Lower lobe of right lung (tissue), 2 donors: ENCODE data around the gene CSRP3. TPM values are rescaled to one million over a fixed set of nuclear protein-coding genes. Genes with fewer than 3 reads are reported as not detected.
A peak's percentile ranks its signal among the peaks of the same experiment; 100 is the strongest.

Experiments
- ATAC-seq, 2 donors: fragments of 200-7000 bp; cut with Tn5 transposase; one replicate each; pipeline ENCODE4 v1.9.1; 2020 to 2022; ENCODE audit warnings: mild to moderate bottlenecking in 2 of 2, moderate library complexity in 2 of 2
- DNase-seq: peaks from one replicate; pipeline ENCODE4 v3.0.0-alpha.2; 2020
- H3K27ac ChIP-seq: fragments of 200-600 bp; one replicate; pipeline ENCODE4 v1.8.0; 2022
- H3K27me3 ChIP-seq: fragments of 200-600 bp; one replicate; pipeline ENCODE4 v1.8.0; 2022; ENCODE audit warnings: low read depth
- H3K36me3 ChIP-seq: fragments of 200-600 bp; one replicate; pipeline ENCODE4 v1.8.0; 2022; ENCODE audit warnings: mild to moderate bottlenecking
- H3K4me1 ChIP-seq: fragments of 200-600 bp; one replicate; pipeline ENCODE4 v1.8.0; 2022
- H3K4me3 ChIP-seq: fragments of 200-600 bp; one replicate; pipeline ENCODE4 v1.8.0; 2022; ENCODE audit warnings: mild to moderate bottlenecking
- H3K9me3 ChIP-seq: fragments of 200-600 bp; one replicate; pipeline ENCODE4 v1.8.0; 2022
- CTCF ChIP-seq: fragments of 200-600 bp; IDR thresholded peaks from one replicate; pipeline ENCODE4 v1.8.0; 2022; ENCODE audit warnings: antibody characterized with exemption, mild to moderate bottlenecking
- intact Hi-C: fragments of 100-400 bp; cut with DNase I; formaldehyde crosslinking; loops from one replicate; pipeline ENCODE4 v1.11.0; 2022
- total RNA-seq: library from RNA; stranded (reverse); fragmentation: NEBNext Ultra II Directional; extraction: Animal tissue kit (Norgen Biotek cat#: 25700); gene quantifications from one replicate; pipeline ENCODE4 v1.2.1, GENCODE V29; 2021
- donor health status: DM: no; HTN: yes; CAD: no; lungs with severe emphysema.

The CSRP3 gene
- total RNA-seq, 1 donor from 2014 or later, result not detected

- Histone ChIP-seq H3K27ac (no peak overlapping the region), H3K36me3 (no peaks in the 10 kb centered on the region), H3K9me3 (no peaks in the 10 kb centered on the region), H3K4me3 (no peak overlapping the region), H3K4me1 (peaks cover 11% of the 10 kb centered on the region), H3K27me3 (no peaks in the 10 kb centered on the region)
- ATAC-seq, result peak; percentile 41 to 56
- no peak for TF ChIP-seq CTCF
- intact Hi-C loops, result no loop called here
- DNase-seq, result no peak
These were observed 1.2 kb downstream of the CSRP3 start for GRCh38 chr11:19200410-19201201.

GRCh38 chr11:19199771-19200170, 2.0 kb downstream of the CSRP3 start:
- Histone ChIP-seq H3K9me3 (no peaks in the 10 kb centered on the region), H3K36me3 (no peaks in the 10 kb centered on the region), H3K27me3 (no peaks in the 10 kb centered on the region), H3K4me1 (peaks cover 11% of the 10 kb centered on the region), H3K27ac (no peak overlapping the region), H3K4me3 (no peak overlapping the region)
- ATAC-seq, result no peak
- no peak for DNase-seq
- intact Hi-C loops, result no loop called here
- no peak for TF ChIP-seq CTCF

GRCh38 chr11:19199048-19199447, 2.7 kb downstream of the CSRP3 start:
- TF ChIP-seq CTCF, result no peak
- no peaks in the 10 kb centered on the region for H3K36me3 ChIP-seq
- H3K27ac ChIP-seq, result no peak overlapping the region
- H3K4me3 ChIP-seq, result no peak overlapping the region
- intact Hi-C loops, result no loop called here
- ATAC-seq (no peak), DNase-seq (no peak)
- H3K4me1 ChIP-seq, result peaks cover 11% of the 10 kb centered on the region
- H3K27me3 ChIP-seq, result no peaks in the 10 kb centered on the region
- no peaks in the 10 kb centered on the region for H3K9me3 ChIP-seq

- ATAC-seq, result peak in 1 of 2 donors; percentile 38
- H3K36me3 ChIP-seq, result no peaks in the 10 kb centered on the region
- no peak overlapping the region for H3K4me3 ChIP-seq
- no peak for TF ChIP-seq CTCF
- no peaks in the 10 kb centered on the region for H3K27me3 ChIP-seq
- DNase-seq, result no peak
- no peak overlapping the region for H3K27ac ChIP-seq
- intact Hi-C loops, result no loop called here
- H3K9me3 ChIP-seq, result no peaks in the 10 kb centered on the region
- H3K4me1 ChIP-seq, result peaks cover 11% of the 10 kb centered on the region
These were observed 5.4 kb downstream of the CSRP3 start for GRCh38 chr11:19196432-19196831.

GRCh38 chr11:19194620-19195308, 7.0 kb downstream of the CSRP3 start:
- ATAC-seq, result no peak
- TF ChIP-seq CTCF, result no peak
- Histone ChIP-seq H3K9me3 (no peaks in the 10 kb centered on the region), H3K36me3 (no peaks in the 10 kb centered on the region), H3K4me1 (no peaks in the 10 kb centered on the region), H3K4me3 (no peak overlapping the region), H3K27ac (no peak overlapping the region), H3K27me3 (no peaks in the 10 kb centered on the region)
- intact Hi-C loops, result no loop called here
- no peak for DNase-seq
